COLO668 (cell line): ENCODE measurements around the gene FAM20B.
"Not testable (repeated sequence)": the region's sequence is repeated elsewhere in the genome, so short reads cannot be mapped to it uniquely, and the experiment has no call there.

Experiments
- DNase-seq: peaks from one replicate; lab custom pipeline; 2025; ENCODE audit not compliant: unreplicated experiment; lab: John Stamatoyannopoulos, UW

FAM20B gene

GRCh38 chr1:179025125-179025974 lies at the start of gene FAM20B:
FAM20B (plus strand) TSS chr1:179025894; CDS start chr1:179043848, 17,954 bp downstream.
- peak; percentile 97 for DNase-seq

GRCh38 chr1:178976541-178976940 lies 49.2 kb upstream of the FAM20B start:
- no peak for DNase-seq

GRCh38 chr1:178986204-178986603 lies 39.5 kb upstream of the FAM20B start:
- no peak for DNase-seq

GRCh38 chr1:178988198-178988597 lies 37.5 kb upstream of the FAM20B start:
- DNase-seq = not testable (repeated sequence)

- no peak for DNase-seq
Measured at GRCh38 chr1:178993559-178993958, 32.1 kb upstream of the FAM20B start.

GRCh38 chr1:178997428-178997827 lies 28.3 kb upstream of the FAM20B start:
- no peak for DNase-seq

GRCh38 chr1:178998295-178998694 lies 27.4 kb upstream of the FAM20B start:
- no peak for DNase-seq

GRCh38 chr1:178999061-178999460 lies 26.6 kb upstream of the FAM20B start:
- DNase-seq = no peak

- no peak for DNase-seq
Measured at GRCh38 chr1:179001451-179001850, 24.2 kb upstream of the FAM20B start.

GRCh38 chr1:179002064-179002463 lies 23.6 kb upstream of the FAM20B start:
- DNase-seq = not testable (repeated sequence)

- peak; percentile 71 for DNase-seq
Measured at GRCh38 chr1:179002552-179003345, 22.9 kb upstream of the FAM20B start.

- no peak for DNase-seq
Measured at GRCh38 chr1:179003512-179004066, 22.1 kb upstream of the FAM20B start.

GRCh38 chr1:179007233-179007632 lies 18.5 kb upstream of the FAM20B start:
- no peak for DNase-seq

GRCh38 chr1:179010671-179011070 lies 15.0 kb upstream of the FAM20B start:
- no peak for DNase-seq

GRCh38 chr1:179012038-179012437 lies 13.7 kb upstream of the FAM20B start:
- no peak for DNase-seq

GRCh38 chr1:179014123-179014522 lies 11.6 kb upstream of the FAM20B start:
- DNase-seq = no peak

- no peak for DNase-seq
Measured at GRCh38 chr1:179015396-179015795, 10.3 kb upstream of the FAM20B start.

GRCh38 chr1:179016706-179017382 lies 8.8 kb upstream of the FAM20B start:
- peak; percentile 69 for DNase-seq

GRCh38 chr1:179017383-179018326 lies 8.0 kb upstream of the FAM20B start:
- no peak for DNase-seq

GRCh38 chr1:179021873-179022272 lies 3.8 kb upstream of the FAM20B start:
- DNase-seq = peak; percentile 71
